MCF 10A (cell line): ENCODE data around the gene CDC5L. TPM values are rescaled to one million over a fixed set of nuclear protein-coding genes. Genes with fewer than 3 reads are reported as not detected.

Source experiments
- BruUV-seq: library from RNA; stranded (reverse); fragments of 400-500 nt; replicated peaks from 2 replicates; lab custom pipeline; 2021; lab: Mats Ljungman, UMichigan
- CTCF ChIA-PET: fragments of 300-600 bp; sonication (Branson Sonifier 250); formaldehyde crosslinking; extraction: SDS; loops from one replicate; lab custom pipeline; 2021; ENCODE audit warnings: antibody characterized with exemption, inconsistent platforms; lab: Yijun Ruan, JAX
- POLR2A ChIA-PET: fragments of 300-600, 350-650 bp; sonication (Branson Sonifier 250); formaldehyde crosslinking; extraction: SDS; loops from one replicate; lab custom pipeline; 2020; ENCODE audit warnings: antibody characterized with exemption, inconsistent platforms; lab: Yijun Ruan, JAX
- DNase-seq: peaks from one replicate; pipeline ENCODE4 v3.0.0-alpha.2; 2018; ENCODE audit not compliant: unreplicated experiment
- H3K27ac Mint-ChIP-seq: one replicate; pipeline ENCODE4 v1.8.0; 2022; ENCODE audit warnings: mild to moderate bottlenecking, low read depth, mixed read lengths; ENCODE audit not compliant: unreplicated experiment
- H3K27me3 Mint-ChIP-seq: one replicate; pipeline ENCODE4 v1.8.0; 2022; ENCODE audit warnings: mixed read lengths; ENCODE audit not compliant: insufficient read depth, unreplicated experiment
- H3K36me3 Mint-ChIP-seq: one replicate; pipeline ENCODE4 v1.8.0; 2022; ENCODE audit warnings: mild to moderate bottlenecking, moderate library complexity, mixed read lengths; ENCODE audit not compliant: insufficient read depth, unreplicated experiment
- H3K4me1 Mint-ChIP-seq: one replicate; pipeline ENCODE4 v1.8.0; 2022; ENCODE audit warnings: mixed read lengths; ENCODE audit not compliant: insufficient read depth, unreplicated experiment
- H3K4me3 Mint-ChIP-seq: one replicate; pipeline ENCODE4 v1.8.0; 2022; ENCODE audit warnings: mild to moderate bottlenecking, moderate library complexity, mixed read lengths; ENCODE audit not compliant: unreplicated experiment
- H3K9me3 Mint-ChIP-seq: one replicate; pipeline ENCODE4 v1.8.0; 2022; ENCODE audit warnings: mixed read lengths; ENCODE audit not compliant: unreplicated experiment
- CTCF ChIP-seq: fragments of 200-600 bp; IDR thresholded peaks from one replicate; pipeline ENCODE4 v1.8.0; 2022; ENCODE audit warnings: antibody characterized with exemption, mild to moderate bottlenecking; ENCODE audit not compliant: unreplicated experiment
- intact Hi-C: fragments of 100-400 bp; cut with micrococcal nuclease; formaldehyde crosslinking; loops from 2 replicates; pipeline ENCODE4 v1.14.1; 2022
- total RNA-seq: library from RNA; stranded (reverse); gene quantifications from 2 replicates; pipeline ENCODE4 v1.2.3, GENCODE V29; 2022

Gene CDC5L
- total RNA-seq, 1 experiment from 2014 or later = 23.1 TPM

- POLR2A ChIA-PET = no interaction called here
- CTCF ChIA-PET = interaction anchor here (0.9 to 1.8 kb wide), 2 partner anchors 28 to 33 kb away, joined by 3 to 6 read pairs; no protein-coding TSS in a partner anchor
- TF ChIP-seq CTCF = no peak
- Mint-ChIP-seq H3K4me3 (no peak overlapping the region), H3K27ac (no peak overlapping the region), H3K36me3 (peaks cover 30% of the 10 kb centered on the region), H3K9me3 (peaks cover 23% of the 10 kb centered on the region), H3K27me3 (no peaks in the 10 kb centered on the region), H3K4me1 (no peaks in the 10 kb centered on the region)
- no peak for DNase-seq
- BruUV-seq = no TSS peak
- intact Hi-C loops = no loop called here
Observed at GRCh38 chr6:44441091-44441855, 53.8 kb downstream of the CDC5L start.

- DNase-seq = no peak
- Mint-ChIP-seq H3K4me3 (no peak overlapping the region), H3K4me1 (no peaks in the 10 kb centered on the region), H3K9me3 (peaks cover 23% of the 10 kb centered on the region), H3K27ac (no peak overlapping the region), H3K36me3 (peaks cover 28% of the 10 kb centered on the region), H3K27me3 (no peaks in the 10 kb centered on the region)
- CTCF ChIA-PET = interaction anchor here (0.6 to 5.9 kb wide), 4 partner anchors 14 to 638 kb away, joined by 3 to 29 read pairs (median 4); no protein-coding TSS in a partner anchor
- TF ChIP-seq CTCF = no peak
- BruUV-seq = no TSS peak
- intact Hi-C loops = no loop called here
- POLR2A ChIA-PET = interaction anchor here (0.6 kb wide), 1 partner anchor 11 kb away, joined by 4 read pairs; no protein-coding TSS in a partner anchor
Observed at GRCh38 chr6:44442236-44442635, 54.7 kb downstream of the CDC5L start.

DNA sequence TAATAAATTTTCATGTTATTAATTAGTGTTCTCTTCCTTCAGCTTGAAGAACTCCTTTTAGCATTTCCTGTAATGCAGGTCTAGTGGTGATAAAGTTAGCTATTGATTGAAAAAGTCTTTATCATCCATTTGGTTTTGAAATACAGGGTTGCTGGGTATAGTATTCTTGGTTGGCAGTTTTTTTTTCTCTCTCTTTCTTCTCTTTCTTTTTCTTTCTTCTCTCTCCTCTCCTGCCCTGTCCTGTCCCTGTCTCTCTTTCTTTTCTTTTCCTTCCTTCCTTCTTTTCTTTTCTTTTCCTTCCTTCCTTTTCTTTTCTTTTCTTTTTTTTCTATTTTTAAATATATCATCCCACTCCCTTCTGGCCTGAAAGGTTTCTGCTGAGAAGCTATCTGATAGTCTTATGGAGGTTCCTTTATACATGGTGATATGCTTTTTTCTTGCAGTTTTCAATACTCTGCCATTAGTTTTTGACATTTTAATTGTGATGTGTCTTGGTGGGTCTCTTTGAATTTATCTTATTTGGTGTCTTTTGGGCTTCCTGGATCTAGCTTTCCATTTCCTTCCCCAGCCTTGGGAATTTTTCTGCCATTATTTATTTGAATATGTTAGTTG lies 55.4 kb downstream of the CDC5L start:
- intact Hi-C loops = no loop called here
- Mint-ChIP-seq H3K27ac (no peak overlapping the region), H3K9me3 (peaks cover 23% of the 10 kb centered on the region), H3K4me1 (no peaks in the 10 kb centered on the region), H3K27me3 (no peaks in the 10 kb centered on the region), H3K36me3 (peaks cover 31% of the 10 kb centered on the region), H3K4me3 (no peak overlapping the region)
- POLR2A ChIA-PET = interaction anchor here (0.6 to 1.1 kb wide), 4 partner anchors 10 to 1286 kb away, joined by 3 to 4 read pairs (median 3); no protein-coding TSS in a partner anchor
- TF ChIP-seq CTCF = no peak
- no peak for DNase-seq
- BruUV-seq = no TSS peak
- CTCF ChIA-PET = interaction anchor here (0.7 to 5.9 kb wide), 3 partner anchors 14 to 186 kb away, joined by 3 to 29 read pairs (median 3); no protein-coding TSS in a partner anchor

DNA sequence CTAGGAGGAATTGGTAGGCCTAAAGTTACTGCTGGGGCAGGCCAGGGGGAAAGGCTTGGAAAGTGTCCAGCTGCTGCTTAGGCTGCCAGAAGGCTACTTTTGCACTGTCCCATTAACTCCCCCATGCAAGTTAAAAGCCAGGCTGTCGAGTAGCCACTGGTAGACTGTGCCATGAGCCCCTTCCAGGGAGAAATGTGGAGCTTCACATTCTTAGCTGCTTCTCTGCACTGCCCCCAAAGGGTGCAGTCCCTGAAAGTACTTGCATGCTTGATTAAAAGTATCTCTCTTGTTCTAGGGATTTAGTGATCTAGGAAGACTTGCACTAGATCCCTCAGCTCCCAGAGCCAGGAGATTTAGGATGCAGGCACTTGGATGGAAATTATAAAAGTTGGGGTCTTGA lies 57.3 kb downstream of the CDC5L start:
- no peak for TF ChIP-seq CTCF
- POLR2A ChIA-PET = interaction anchor here (0.6 kb wide), 2 partner anchors 710 to 1544 kb away, joined by 4 read pairs; no protein-coding TSS in a partner anchor
- Mint-ChIP-seq H3K9me3 (peaks cover 23% of the 10 kb centered on the region), H3K27me3 (no peaks in the 10 kb centered on the region), H3K4me3 (no peak overlapping the region), H3K36me3 (peaks cover 25% of the 10 kb centered on the region), H3K27ac (no peak overlapping the region), H3K4me1 (no peaks in the 10 kb centered on the region)
- intact Hi-C loops = no loop called here
- CTCF ChIA-PET = interaction anchor here (1.6 to 5.9 kb wide), 4 partner anchors 8 to 16 kb away, joined by 4 to 29 read pairs (median 7); no protein-coding TSS in a partner anchor
- BruUV-seq = no TSS peak
- DNase-seq = no peak
